ENCODE measurements around the gene PHF11.

- TF ChIP-seq POLR2A (IDR thresholded peaks at IDR 0.05) (no peak), EP300 (IDR thresholded peaks at IDR 0.05; ENCODE audit: low read depth) (no peak), CTCF (IDR thresholded peaks at IDR 0.05) (no peak), POLR2AphosphoS5 (IDR thresholded peaks at IDR 0.05) (no peak)
Measured at GRCh38 chr13:49561062-49561410, 65.3 kb downstream of the PHF11 start.

All from transverse colon (tissue), 4 donors.